ENCODE results near the gene LRRC26. TPM values are rescaled to one million over a fixed set of nuclear protein-coding genes. Genes with fewer than 3 reads are reported as not detected.

LRRC26 gene
- total and polyA plus RNA-seq, 8 donors, result 1.00 to 440 (median 5.7) TPM; not detected in 2

DNA sequence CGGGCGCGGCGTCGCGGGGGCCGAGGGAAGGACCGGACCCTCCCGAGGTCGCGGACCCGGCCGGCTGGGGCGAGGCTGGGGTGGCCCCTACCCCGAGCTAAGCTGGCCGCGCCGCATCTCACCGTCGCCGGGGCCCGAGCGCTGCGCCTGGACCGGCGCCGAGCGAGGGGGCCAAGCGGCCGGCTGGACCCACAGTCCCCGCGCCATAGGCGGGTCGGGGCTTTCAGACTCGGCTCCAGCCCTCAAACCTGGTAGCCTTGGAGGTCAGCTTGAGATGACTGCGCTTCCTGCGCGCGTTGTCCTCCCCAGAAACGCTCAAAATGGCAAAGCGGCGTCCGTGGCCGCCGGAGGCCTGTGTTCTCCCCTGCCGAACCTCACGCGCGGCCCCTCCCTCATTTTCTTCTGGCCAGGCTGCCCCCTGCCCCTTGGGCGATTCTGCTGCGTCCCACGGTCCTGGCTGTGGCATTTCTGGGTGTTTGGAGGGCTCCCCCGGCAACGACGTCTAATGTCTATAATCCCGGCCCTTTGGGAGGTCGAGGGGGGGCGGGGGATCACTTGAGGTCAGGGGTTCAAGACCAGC is 39.6 kb downstream of the LRRC26 start:
- Histone ChIP-seq H3K27ac (peak overlapping the region; percentile 82 to 86 (median 83)), H3K4me1 (peaks cover 31 to 44% (median 43%) of the 10 kb centered on the region in 4 donors), H3K4me3 (peak overlapping the region; percentile 71 to 91 (median 74)), H3K27me3 (peaks cover 0 to 51% (median 3%) of the 10 kb centered on the region in 3 donors), H3K36me3 (no peaks in the 10 kb centered on the region), H3K9me3 (peaks cover 0 to 13% (median 9%) of the 10 kb centered on the region in 4 donors)
- WGBS, 5 donors, result 6 to 16% (median 8%) methylated on average over 44 to 58 of the region's 58 CpGs
- no peak for DNase-seq
- intact Hi-C loops (cut with DNase I; ENCODE audit: low total_unique reads), result no loop called here
- TF ChIP-seq POLR2AphosphoS5 (IDR thresholded peaks at IDR 0.05), result no peak
- no peak for TF ChIP-seq EP300 (IDR thresholded peaks at IDR 0.05)
- TF ChIP-seq, protein P1, sequence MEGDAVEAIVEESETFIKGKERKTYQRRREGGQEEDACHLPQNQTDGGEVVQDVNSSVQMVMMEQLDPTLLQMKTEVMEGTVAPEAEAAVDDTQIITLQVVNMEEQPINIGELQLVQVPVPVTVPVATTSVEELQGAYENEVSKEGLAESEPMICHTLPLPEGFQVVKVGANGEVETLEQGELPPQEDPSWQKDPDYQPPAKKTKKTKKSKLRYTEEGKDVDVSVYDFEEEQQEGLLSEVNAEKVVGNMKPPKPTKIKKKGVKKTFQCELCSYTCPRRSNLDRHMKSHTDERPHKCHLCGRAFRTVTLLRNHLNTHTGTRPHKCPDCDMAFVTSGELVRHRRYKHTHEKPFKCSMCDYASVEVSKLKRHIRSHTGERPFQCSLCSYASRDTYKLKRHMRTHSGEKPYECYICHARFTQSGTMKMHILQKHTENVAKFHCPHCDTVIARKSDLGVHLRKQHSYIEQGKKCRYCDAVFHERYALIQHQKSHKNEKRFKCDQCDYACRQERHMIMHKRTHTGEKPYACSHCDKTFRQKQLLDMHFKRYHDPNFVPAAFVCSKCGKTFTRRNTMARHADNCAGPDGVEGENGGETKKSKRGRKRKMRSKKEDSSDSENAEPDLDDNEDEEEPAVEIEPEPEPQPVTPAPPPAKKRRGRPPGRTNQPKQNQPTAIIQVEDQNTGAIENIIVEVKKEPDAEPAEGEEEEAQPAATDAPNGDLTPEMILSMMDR (IDR thresholded peaks at IDR 0.05), result no peak
- no peak for TF ChIP-seq POLR2A (IDR thresholded peaks at IDR 0.05)

DNA sequence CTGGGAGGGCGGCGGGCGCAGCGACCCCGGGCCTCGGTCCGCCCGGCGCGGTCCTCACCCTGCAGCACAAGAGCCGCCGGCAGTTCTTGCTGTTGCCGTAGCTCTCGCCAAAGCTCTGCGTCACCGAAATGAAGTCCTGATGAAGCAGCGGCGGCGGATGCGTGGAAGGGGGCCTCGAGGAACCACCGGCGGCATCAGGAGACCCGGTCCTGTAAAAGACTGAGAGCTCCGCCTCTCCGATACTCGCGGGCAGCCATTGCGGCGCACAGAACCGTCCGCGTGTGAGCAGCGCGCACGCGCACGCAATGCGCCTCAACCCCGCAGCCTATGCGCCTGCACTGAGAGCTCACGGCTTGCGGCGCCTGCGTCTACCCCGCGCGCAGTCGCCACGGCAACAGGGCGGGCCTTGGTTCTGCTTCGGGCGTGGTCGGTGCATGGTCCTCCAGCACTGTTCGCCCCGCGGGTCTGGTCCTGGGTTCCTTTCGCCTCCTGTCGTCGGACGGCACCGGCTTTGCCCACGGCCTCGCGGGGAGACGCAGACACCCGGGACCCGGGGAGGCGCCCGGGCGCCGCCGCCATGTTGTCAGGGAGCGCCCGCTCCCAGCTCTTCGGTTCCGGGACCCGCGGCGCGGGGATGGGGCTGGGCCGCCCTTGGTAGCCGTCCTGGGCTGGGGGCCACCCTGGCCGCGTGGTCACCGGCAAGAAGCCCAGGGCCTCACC is 40.2 kb downstream of the LRRC26 start:
- intact Hi-C loops (cut with DNase I; ENCODE audit: low total_unique reads), result no loop called here
- peaks cover 0 to 46% (median 3%) of the 10 kb centered on the region in 3 donors for H3K27me3 ChIP-seq
- H3K4me3 ChIP-seq, result peak overlapping the region; percentile 71 to 91 (median 74)
- TF ChIP-seq POLR2A (IDR thresholded peaks at IDR 0.05), result no peak
- TF ChIP-seq POLR2AphosphoS5 (IDR thresholded peaks at IDR 0.05), result peak; percentile 55 to 90 (median 87)
- TF ChIP-seq, protein P1 (IDR thresholded peaks at IDR 0.05), result no peak
- TF ChIP-seq EP300 (IDR thresholded peaks at IDR 0.05), result no peak
- peak overlapping the region; percentile 82 to 86 (median 83) for H3K27ac ChIP-seq
- H3K9me3 ChIP-seq, result peaks cover 0 to 13% (median 9%) of the 10 kb centered on the region in 4 donors
- 0 to 2% (median 2%) methylated on average over 28 to 86 of the region's 86 CpGs for WGBS, 5 donors
- no peaks in the 10 kb centered on the region for H3K36me3 ChIP-seq
- peaks cover 31 to 44% (median 43%) of the 10 kb centered on the region in 4 donors for H3K4me1 ChIP-seq
- peak; percentile 90 to 97 for DNase-seq

DNA sequence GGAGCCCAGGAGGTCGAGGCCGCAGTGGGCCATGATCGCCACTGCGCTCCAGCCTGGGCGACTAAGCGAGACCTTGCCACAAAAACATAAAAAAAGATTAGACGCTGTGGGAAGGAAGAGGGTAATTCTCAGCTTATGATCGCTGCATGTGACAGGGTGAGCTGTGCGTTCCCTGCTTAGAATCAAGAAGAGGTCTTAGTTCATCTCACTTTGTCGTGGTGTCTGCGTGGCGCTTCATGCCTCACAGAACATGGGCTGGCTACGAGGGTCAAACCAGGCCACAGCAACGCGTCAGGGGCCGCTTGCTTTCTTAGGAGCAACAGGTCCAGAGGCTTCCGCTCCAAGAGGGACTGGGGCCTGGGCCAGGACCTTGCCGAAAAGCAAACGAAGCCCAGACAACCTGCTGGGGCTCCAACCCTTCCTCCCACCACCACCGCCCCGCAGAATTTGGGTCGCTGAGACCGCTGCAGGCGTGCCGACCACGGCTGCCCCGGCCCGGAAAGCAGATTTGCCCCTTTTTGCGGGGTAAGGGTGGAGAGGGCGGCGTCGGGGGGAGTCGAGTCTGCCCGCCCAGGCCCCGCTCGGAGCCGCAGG is 40.9 kb downstream of the LRRC26 start:
- intact Hi-C loops (cut with DNase I; ENCODE audit: low total_unique reads), result no loop called here
- TF ChIP-seq POLR2AphosphoS5 (IDR thresholded peaks at IDR 0.05), result no peak
- no peak for TF ChIP-seq POLR2A (IDR thresholded peaks at IDR 0.05)
- no peak for TF ChIP-seq EP300 (IDR thresholded peaks at IDR 0.05)
- Histone ChIP-seq H3K27ac (peak overlapping the region; percentile 82 to 86 (median 83)), H3K9me3 (peaks cover 0 to 13% (median 9%) of the 10 kb centered on the region in 4 donors), H3K27me3 (peaks cover 0 to 39% (median 3%) of the 10 kb centered on the region in 3 donors), H3K36me3 (no peaks in the 10 kb centered on the region), H3K4me1 (peaks cover 31 to 44% (median 43%) of the 10 kb centered on the region in 4 donors), H3K4me3 (peak overlapping the region; percentile 71 to 91 (median 74))
- DNase-seq, result peak; percentile 35 to 45
- 10 to 19% (median 13%) methylated on average over 16 to 37 of the region's 37 CpGs for WGBS, 5 donors

DNA sequence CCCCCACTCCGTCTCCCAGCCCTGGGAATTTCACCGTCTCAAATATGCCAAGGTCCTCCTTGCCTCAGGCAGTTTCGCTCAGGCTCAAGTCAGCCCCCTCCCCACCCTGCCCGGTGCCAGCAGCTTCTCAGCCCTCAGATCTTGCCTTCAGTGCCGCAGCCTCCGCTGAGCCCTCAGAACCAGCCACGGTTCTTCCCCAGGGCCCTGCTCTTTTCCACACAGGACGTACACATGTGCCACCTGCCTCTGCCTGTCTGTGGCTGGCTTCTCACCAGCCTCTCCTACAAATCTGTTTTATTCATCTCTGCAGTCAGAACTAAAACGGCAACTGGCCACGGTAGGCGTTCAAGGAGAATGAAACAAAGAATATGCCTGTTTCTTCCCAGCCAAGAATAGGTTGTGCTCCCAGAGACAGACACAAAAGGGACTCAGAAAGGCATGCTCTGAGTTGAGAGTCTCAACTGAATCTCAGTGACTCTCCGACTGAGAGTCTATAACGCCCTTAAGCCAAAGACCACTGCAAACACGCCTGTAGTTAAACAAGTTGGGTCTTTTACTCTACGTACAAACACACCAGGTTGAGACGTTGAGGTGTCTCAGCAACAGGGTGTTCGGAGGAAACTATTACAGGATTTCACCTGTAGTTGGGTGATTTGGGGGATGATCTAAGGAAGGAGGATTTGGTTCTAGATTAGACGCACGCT is 41.5 kb downstream of the LRRC26 start:
- TF ChIP-seq POLR2A (IDR thresholded peaks at IDR 0.05), result no peak
- no peak for TF ChIP-seq EP300 (IDR thresholded peaks at IDR 0.05)
- TF ChIP-seq POLR2AphosphoS5 (IDR thresholded peaks at IDR 0.05), result no peak
- TF ChIP-seq, protein P1 (IDR thresholded peaks at IDR 0.05), result no peak
- no peaks in the 10 kb centered on the region for H3K36me3 ChIP-seq
- peaks cover 0 to 33% (median 3%) of the 10 kb centered on the region in 3 donors for H3K27me3 ChIP-seq
- 20 to 49% (median 38%) methylated on average over 18 to 19 of the region's 19 CpGs for WGBS, 5 donors
- H3K27ac ChIP-seq, result peak overlapping the region; percentile 82 to 86 (median 83)
- DNase-seq, result no peak
- H3K4me1 ChIP-seq, result peaks cover 31 to 44% (median 43%) of the 10 kb centered on the region in 4 donors
- H3K4me3 ChIP-seq, result peak overlapping the region; percentile 71 to 91 (median 74)
- peaks cover 0 to 13% (median 9%) of the 10 kb centered on the region in 4 donors for H3K9me3 ChIP-seq
- intact Hi-C loops (cut with DNase I; ENCODE audit: low total_unique reads), result no loop called here

Measured in stomach (tissue), 9 donors.